HG02798 (cell line): ENCODE measurements around the gene SLC15A1.
"Not testable (repeated sequence)": the region's sequence is repeated elsewhere in the genome, so short reads cannot be mapped to it uniquely, and the experiment has no call there.

Experiments
- ATAC-seq: cut with Tn5 transposase; IDR thresholded peaks from one replicate; pipeline ENCODE4 v1.9.1; 2021; ENCODE audit warnings: mild to moderate bottlenecking; ENCODE audit not compliant: unreplicated experiment, poor library complexity

The SLC15A1 gene

GRCh38 chr13:98668155-98668554, 84.3 kb downstream of the SLC15A1 start:
- ATAC-seq = no peak

GRCh38 chr13:98665638-98665995, 86.9 kb downstream of the SLC15A1 start:
- ATAC-seq = no peak

GRCh38 chr13:98664924-98665637, 87.4 kb downstream of the SLC15A1 start:
- ATAC-seq = no peak

- no peak for ATAC-seq
Measured at GRCh38 chr13:98664510-98664909, 88.0 kb downstream of the SLC15A1 start.

- ATAC-seq = no peak
Measured at GRCh38 chr13:98664047-98664446, 88.4 kb downstream of the SLC15A1 start.

GRCh38 chr13:98658131-98658530, 94.3 kb downstream of the SLC15A1 start:
- no peak for ATAC-seq

- ATAC-seq = no peak
Measured at GRCh38 chr13:98657506-98658085, 94.9 kb downstream of the SLC15A1 start.

- ATAC-seq = no peak
Measured at GRCh38 chr13:98656223-98656622, 96.2 kb downstream of the SLC15A1 start.

- ATAC-seq = peak; percentile 95
Measured at GRCh38 chr13:98653463-98653985, 98.9 kb downstream of the SLC15A1 start.

- ATAC-seq = no peak
Measured at GRCh38 chr13:98652721-98653462, 99.6 kb downstream of the SLC15A1 start.

GRCh38 chr13:98652276-98652675, 100.2 kb downstream of the SLC15A1 start:
- ATAC-seq = no peak

- no peak for ATAC-seq
Measured at GRCh38 chr13:98651744-98652143, 100.7 kb downstream of the SLC15A1 start.

- ATAC-seq = no peak
Measured at GRCh38 chr13:98650396-98651107, 101.9 kb downstream of the SLC15A1 start.

- no peak for ATAC-seq
Measured at GRCh38 chr13:98649861-98650260, 102.6 kb downstream of the SLC15A1 start.

GRCh38 chr13:98648686-98649085, 103.8 kb downstream of the SLC15A1 start:
- no peak for ATAC-seq

- no peak for ATAC-seq
Measured at GRCh38 chr13:98648141-98648540, 104.3 kb downstream of the SLC15A1 start.

- no peak for ATAC-seq
Measured at GRCh38 chr13:98647121-98647520, 105.4 kb downstream of the SLC15A1 start.

GRCh38 chr13:98643479-98643878, 109.0 kb downstream of the SLC15A1 start:
- ATAC-seq = no peak

- ATAC-seq = no peak
Measured at GRCh38 chr13:98641075-98641474, 111.4 kb downstream of the SLC15A1 start.

- ATAC-seq = not testable (repeated sequence)
Measured at GRCh38 chr13:98639785-98640184, 112.7 kb downstream of the SLC15A1 start.

GRCh38 chr13:98638352-98638751, 114.1 kb downstream of the SLC15A1 start:
- not testable (repeated sequence) for ATAC-seq
